Prostate gland (tissue), 2 donors: ENCODE data around the gene DNAH10.

Experiments used
- CTCF ChIP-seq, 4 experiments: fragments of 200-600 bp in 2 of 4; fragments of 450-650 bp in 2 of 4; sonication (generic) in 2 of 4; IDR thresholded peaks; 1 replicate in 3 of 4; 2 replicates in 1 of 4; pipeline ENCODE4 v1.5.1; 2016 to 2019; ENCODE audit warnings: antibody characterized with exemption in 4 of 4, mild to moderate bottlenecking in 2 of 4, moderate library complexity in 2 of 4
- POLR2A ChIP-seq: fragments of 450-650 bp; IDR thresholded peaks from one replicate; pipeline ENCODE4 v1.6.1; 2016; ENCODE audit warnings: antibody characterized with exemption, mild to moderate bottlenecking

GRCh38 chr12:123717350-123717749, 44.8 kb upstream of the DNAH10 start:
- no peak for TF ChIP-seq CTCF (IDR thresholded peaks at IDR 0.05)
- no peak for TF ChIP-seq POLR2A
